NB4 (cell line): ENCODE data around the gene KDR.

Source experiments
- MYC ChIP-seq: IDR thresholded peaks from 2 replicates; pipeline ENCODE4 v1.6.1; 2011; ENCODE audit warnings: low read depth, low read length
- POLR2A ChIP-seq: IDR thresholded peaks from 2 replicates; pipeline ENCODE4 v1.6.1; 2011; ENCODE audit warnings: mild to moderate bottlenecking; ENCODE audit not compliant: insufficient read length; ENCODE audit errors: extremely low read depth
- TF ChIP-seq, protein P1 (sequence below): IDR thresholded peaks from one replicate; pipeline ENCODE4 v1.5.1; 2012; ENCODE audit warnings: low read depth, low read length

DNA sequence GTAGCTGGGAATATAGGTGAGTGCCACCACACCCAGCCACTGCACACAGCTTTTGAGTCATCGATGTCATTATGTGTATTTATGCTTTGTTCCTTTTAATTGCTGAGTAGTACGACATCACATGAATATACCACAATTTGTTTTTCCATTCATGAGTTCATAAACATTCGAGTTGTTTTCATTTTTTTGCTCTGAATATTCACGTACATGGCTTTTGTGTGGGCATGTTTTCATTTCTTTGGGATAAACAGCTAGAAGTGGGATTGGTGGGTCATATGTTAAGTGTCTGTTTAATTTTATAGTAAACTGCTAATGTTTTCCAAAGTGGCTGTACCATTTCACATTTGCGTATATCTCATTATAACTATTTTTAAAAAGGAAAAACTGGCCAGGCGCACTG, 45.1 kb upstream of the KDR start:
- TF ChIP-seq, protein P1, sequence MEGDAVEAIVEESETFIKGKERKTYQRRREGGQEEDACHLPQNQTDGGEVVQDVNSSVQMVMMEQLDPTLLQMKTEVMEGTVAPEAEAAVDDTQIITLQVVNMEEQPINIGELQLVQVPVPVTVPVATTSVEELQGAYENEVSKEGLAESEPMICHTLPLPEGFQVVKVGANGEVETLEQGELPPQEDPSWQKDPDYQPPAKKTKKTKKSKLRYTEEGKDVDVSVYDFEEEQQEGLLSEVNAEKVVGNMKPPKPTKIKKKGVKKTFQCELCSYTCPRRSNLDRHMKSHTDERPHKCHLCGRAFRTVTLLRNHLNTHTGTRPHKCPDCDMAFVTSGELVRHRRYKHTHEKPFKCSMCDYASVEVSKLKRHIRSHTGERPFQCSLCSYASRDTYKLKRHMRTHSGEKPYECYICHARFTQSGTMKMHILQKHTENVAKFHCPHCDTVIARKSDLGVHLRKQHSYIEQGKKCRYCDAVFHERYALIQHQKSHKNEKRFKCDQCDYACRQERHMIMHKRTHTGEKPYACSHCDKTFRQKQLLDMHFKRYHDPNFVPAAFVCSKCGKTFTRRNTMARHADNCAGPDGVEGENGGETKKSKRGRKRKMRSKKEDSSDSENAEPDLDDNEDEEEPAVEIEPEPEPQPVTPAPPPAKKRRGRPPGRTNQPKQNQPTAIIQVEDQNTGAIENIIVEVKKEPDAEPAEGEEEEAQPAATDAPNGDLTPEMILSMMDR: no peak
- TF ChIP-seq MYC (no peak), POLR2A (no peak)
